Hematopoietic multipotent progenitor cell treated with erythropoietin and hydrocortisone succinate and interleukin-3 and kit ligand, for 17 days (in vitro differentiated cells): ENCODE results near the gene CUL3.

ENCODE experiments used
- DNase-seq: peaks from one replicate; pipeline ENCODE4 v3.0.0-alpha.2; 2015; ENCODE audit warnings: low spot score

The CUL3 gene

DNA sequence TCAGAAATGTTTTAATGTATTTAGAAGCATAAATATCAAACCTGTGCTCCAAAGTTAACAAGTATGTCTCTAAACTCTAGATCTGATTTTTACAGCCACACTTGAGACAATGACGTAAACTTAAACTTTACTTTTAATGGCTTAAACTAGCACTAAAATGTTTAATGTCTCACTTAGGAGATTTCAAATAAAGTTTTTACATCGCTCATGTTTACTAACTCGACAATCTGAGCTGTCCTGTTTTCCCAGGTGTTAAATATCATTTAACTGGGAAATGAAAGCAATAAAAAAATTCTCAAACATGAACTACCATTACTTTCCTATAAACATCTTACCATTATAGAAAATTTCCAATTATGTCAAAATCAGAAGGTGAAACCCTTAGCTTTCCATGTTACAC lies 113.0 kb downstream of the CUL3 start:
- no peak for DNase-seq

DNA sequence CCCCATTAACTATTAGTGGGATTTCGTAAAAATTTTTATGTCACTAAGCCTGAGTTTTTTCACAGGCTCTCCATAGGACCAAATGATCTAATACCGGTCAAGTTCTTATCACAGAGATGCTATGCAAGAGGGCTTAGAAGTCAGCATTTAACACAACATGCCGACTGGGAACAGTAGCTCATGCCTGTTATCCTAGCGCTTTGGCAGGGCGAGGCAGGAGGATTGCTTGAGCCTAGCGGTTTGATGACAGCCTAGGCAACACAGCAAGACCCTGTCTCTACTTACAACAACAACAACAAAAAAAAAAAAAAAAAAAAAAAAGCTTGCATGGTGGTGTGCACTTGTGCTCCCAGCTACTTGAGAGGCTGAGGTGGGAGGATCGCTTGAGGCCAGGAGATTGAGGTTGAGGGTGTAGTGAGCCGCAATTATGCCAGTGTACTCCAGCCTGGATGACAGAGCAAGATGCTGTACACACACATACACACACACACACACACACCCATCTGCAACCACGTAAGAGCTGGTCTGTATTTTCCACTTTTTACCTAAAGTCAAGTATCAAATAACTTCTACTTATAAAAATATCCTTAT lies 115.7 kb downstream of the CUL3 start:
- DNase-seq: no peak

DNA sequence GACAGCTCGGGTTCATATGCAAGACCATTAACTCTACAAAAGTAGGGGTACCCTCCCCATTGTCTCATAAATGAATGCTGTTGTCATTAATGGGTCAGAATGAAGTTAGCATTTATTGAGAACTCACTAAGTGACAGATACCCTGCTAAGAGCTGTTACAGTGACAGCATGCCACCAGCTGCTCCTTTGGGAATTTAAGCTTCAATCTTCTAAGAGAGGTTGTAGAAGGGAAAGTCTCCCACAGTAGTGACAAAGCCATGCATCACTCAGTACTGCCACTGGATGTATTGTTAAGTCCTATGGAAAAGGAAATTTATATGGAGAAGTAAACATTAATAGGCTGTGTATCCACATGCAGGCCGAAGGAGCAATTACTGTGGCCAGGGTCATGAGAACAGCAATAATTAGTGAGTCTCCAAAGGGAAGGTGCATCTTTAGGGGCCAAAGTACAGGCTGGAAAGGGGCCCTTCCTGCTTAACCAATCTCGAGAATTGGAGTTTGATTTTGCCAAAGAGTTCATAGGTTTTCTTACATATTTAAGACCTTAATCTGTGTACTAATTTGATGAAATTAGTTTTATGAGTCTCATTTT lies 118.8 kb downstream of the CUL3 start:
- DNase-seq: no peak

DNA sequence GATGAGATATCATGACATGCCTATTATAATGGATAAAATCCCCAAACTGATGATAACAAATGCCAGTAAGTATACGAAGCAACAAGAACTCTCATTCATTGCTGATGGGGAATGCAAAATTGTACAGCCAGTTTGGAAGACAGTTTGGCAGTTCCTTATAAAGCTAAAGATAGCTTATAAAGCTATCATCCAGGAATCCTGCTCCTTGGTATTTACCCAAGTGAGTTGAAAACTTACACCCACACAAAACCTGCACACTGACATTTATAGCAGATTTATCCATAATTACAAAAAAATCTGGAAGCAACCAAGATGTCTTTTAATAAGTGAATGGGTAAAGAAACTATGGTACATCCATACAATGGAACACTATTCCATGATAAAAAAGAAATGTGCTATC lies 123.8 kb downstream of the CUL3 start:
- no peak for DNase-seq

DNA sequence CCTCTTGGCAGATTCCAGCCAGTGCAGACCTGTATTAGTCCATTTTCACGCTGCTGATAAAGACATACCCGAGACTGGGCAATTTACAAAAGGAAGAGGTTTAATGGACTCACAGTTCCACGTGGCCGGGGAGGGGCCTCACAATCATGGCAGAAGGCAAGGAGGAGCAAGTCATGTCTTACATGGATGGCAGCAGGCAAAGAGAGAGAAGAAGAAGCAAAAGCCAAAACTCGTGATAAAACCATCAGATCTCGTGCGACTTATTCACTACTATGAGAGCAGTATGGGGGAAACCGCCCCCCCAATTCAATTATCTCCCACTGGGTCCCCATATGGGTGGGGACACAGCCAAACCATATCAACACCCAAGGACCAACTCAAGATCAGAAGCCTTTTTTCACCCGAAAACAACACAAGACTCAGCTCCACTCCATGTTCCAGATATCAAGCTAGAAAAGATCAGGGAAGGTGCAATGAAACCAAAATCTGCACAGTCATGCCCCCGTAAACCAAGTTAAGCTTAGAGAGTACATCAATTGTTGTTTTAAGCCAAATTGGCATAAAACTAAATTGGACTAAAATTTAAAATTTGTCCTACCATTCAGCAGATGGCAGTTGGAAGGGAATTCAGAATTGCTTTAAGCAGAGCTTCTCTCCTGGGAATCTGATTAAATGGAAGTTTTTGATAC lies 127.6 kb downstream of the CUL3 start:
- DNase-seq: no peak

DNA sequence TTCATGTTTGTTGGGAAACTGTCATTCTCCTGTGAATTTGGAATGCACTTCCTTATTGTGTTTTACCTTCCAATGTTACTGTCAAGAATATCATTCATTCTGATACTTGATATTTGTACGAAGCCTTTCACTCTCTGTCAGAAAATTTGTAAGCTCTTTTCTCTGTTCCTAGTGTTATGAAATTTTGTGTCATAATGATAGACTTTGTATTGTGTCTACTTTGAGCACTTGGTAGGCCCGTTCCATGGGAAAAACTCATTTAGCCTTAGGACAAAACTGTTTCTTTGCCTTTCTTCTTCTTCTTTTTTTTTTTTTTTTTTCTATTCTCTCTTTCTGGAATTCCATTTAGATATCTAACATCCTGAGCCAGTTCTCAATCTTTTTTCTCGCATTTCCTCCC lies 131.3 kb downstream of the CUL3 start:
- no peak for DNase-seq

DNA sequence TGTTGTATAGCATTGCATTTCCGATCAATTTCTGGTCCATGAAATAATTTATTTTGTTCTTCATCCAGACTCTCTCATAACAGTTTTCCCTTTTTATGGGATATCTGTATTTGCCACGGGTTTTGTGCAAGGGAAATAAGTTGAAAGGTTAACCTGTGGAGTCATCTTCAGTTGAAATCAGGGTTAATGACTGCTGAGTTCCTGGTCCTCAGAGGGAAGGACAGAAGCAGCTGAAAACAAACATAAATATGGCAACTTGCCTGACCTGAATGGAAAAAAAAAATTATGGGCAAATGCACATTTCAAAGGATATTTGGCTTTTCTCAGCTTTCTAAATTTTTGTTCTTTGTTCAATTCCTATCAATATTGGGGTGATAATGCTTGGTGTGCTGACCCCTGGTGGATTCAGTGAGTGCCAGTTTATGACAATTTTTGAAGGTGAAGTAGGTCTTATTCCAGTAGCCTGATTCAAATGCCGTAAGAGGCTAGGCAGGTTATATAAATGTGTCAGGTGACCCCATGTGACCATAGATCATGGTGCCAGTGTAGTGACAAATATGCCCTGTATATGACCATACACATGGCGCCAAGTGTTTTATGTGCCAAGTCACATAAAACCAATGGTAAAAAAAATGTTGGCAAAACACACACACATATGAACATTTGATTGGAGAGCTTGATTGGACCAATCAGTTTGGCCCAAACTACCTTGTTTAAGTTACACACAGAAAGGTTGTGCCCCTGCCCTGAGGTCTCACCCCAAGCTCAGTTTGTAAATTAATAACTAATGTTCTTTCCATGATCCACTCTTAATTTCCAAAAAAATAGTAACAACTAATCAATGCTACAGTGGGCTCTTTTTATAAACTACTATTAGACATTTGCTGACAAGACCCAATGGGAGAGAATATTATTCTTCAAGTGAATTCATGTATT lies 135.7 kb downstream of the CUL3 start:
- no peak for DNase-seq

DNA sequence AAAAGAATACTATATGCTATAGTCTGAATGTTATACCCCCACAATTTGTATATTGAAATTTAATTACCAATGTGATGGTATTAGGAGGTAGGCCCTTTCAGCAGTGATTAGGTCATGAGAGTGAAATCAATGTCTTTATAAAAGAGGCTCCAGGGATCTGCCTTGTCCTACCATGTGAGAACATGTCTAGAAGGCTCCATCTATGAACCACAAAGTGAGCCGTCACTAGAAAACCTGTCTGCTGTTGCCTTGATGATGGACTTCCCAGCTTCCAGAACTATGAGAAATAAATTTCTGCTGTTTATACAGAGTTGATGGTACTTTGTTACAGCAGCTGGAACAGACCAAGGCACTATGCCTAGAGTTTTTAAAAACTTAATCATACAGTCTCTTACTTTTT lies 136.9 kb downstream of the CUL3 start:
- DNase-seq: no peak

DNA sequence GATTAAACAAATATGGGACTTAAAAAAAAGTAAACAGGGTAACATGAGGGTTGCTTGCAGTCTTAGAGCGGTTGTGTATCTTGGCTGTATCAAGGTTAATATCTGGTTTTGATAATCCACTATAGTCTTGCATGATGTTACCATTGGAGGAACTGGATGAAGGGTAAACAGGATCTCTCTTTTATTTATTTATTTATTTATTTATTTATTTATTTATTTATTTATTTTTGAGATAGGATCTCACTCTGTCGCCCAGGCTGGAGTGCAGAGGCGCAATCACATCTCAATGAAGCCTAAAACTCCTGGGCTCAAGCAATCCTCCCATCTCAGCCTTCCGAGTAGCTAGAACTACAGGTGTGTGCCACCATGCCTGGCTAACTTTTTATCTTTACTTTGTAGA lies 140.4 kb downstream of the CUL3 start:
- no peak for DNase-seq

DNA sequence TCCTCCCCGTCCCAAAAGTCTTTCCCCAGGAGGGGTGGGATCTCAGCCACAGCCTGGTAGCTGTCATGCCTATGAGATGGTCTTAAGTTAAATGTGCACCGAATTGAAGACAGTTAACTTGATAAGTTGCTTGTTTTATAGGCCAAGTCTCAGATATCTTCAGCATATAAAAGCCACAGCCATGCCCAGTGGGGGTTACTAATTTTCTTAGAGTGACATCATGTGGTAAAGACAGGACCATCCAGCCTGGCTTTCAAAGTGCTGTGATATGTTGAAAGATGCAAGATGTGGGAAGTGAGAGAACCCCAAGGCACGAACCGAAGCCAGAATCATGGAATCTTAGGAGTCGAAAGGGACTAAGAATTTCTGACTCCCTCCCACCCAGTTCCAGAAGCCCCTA lies 141.1 kb downstream of the CUL3 start:
- no peak for DNase-seq

DNA sequence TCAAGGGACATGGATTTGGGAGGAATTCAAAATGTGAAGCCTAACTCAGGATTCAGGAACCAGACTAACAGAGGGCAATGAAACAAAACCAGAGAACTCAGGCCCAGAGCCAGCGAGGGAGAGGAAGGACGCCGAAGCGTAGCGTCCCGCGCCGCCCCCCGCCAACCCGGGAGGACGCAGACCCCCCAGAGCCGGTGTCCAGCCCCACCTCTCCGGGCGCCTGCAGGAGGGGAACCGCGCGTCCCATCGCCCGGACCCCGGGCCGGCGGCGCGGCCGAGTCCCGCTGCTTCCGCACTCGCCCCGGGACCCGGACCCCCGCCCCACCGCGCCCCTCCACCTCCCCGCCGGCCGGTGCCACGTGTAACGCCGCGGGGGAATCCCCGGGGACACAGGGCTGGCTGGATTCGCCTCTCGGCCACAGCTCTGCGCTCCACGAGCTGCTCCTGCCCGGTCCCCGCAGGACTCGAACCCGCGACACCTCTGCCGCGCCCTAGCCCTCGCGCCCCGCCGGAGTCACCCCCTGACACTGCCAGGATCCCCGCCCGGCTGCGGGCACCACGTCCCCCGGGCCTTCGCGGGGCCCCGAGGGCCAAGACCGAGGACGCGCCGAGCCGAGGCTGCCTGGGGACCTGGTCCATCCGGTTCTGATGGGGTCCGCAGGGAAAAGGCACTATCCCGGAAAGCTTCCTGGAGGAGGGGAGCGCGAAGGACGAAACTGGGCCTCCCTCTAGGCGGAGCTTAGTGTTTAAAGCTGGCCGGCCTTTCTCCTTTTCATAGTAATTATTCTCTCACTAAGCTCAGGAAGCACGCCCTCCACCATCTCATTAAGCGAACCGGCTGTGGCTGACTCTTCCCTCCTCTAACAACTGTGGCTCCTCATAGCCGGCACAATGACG lies 142.8 kb downstream of the CUL3 start:
- DNase-seq: no peak

DNA sequence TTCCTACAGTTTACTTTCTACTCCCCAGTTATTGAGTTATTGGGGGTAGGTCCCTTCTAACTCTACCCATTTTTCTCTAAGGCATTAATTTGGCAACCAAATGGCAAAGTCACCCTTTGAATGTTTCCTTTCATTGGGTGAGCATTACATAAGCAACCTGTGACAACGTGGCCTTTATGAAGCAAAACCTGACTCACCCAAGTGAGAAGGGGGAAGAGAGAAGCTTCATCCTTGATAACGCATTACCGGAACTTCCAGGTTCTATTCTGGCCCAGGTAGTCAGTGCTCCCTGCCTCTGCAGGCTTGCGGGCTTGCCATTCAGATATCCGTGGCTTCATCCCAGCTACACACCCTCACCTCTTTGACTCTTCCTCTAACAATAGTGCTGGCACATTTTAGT lies 144.2 kb downstream of the CUL3 start:
- DNase-seq: no peak

DNA sequence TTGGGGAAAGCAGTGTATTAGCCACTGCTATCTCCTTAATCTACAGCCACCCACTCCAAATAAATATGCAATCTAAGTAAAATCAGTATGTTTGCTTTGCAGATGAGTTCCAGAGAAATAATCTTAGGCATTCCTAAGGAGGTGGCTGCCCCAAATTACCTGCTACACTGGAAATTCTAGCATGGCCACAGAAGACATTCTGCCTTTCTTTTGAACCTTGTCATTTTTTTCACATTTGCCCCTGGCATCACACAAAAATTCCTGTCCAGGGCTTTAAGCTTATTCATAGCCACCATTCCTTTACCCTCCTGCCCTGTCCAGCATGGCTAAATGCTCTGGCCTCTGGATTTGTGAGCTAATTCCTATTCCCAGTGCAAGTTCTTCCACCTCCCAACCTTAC lies 146.4 kb downstream of the CUL3 start:
- no peak for DNase-seq

DNA sequence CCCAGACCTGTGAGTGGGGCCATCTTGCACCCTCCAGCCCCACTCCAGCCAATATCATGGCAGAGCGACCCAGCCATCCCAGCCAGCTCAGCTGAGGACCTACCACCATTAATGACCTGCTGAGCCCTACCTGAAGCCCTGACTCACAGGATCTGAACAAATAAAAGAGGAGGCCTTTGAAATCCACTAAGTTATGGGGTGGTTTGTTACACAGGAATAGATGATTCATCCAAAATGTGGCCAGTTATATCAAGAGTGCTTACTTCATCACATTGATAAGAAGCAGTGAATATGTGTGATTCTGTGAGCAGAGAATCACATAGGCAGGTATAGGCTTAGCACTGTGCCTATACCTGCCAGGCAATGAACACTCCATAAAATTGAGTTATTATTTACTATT lies 148.5 kb downstream of the CUL3 start:
- no peak for DNase-seq

DNA sequence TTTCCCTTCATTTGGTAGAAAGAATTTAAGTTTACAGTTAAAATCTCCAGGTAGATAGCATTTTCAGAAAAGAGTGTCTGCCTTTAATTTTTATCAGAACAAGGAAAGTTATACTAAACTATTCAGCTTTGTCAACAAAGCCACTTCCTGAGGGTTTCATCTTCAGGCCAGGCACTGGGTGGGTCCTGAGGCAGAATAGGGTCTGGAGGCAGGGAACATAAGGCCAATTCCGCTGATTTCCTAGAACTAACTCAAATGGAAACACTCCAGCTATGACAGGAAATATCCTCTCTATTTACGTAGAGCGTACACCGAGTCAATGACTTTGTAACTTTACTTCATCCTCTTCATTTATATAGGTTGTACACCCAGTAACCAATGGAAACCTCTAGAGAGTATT lies 150.5 kb downstream of the CUL3 start:
- no peak for DNase-seq

DNA sequence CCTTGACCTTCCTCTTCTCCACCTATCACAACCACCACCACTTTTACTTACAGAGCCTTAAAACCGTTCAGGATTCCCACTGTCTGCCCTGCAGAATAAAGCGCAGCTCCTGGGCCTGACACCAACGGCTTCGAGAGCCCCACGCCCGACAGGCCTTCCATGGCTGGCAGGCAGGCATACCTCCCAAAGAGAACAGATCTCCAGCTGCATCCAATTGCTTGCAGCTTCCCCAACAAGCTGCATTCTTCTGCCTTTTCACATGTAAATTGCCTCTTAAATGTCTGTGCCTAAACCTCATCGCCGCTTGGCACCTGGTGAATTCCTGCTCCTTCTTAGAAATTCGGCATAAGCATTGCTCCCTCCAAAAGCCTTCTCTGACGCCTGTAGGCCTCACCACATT lies 151.7 kb downstream of the CUL3 start:
- no peak for DNase-seq

DNA sequence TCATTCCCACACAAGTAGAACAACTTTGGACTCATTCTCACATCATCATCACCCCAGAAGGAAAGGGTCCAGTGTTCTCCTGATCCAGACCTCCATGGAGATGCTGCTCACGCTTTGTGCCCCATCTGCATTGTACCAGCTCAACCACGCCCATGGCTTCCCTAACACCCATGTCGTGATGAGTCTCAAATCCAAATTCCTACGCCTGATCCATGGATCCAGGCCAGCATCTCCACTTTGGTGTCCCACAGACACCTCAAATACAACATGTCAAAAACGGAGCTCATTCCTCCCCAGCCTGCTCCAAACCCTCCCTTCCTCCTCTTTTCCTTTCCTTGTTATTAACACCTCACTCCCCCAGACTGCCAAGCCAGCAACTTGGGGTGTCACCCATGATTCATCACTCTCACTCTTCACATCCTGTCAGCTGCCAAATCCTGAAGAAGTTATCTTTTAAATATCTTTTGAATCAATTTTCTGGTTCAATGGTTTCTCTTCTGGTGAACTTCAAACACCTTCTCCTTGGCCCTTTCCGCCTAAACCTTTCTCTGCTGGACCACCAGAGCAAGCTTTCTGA lies 153.1 kb downstream of the CUL3 start:
- no peak for DNase-seq

DNA sequence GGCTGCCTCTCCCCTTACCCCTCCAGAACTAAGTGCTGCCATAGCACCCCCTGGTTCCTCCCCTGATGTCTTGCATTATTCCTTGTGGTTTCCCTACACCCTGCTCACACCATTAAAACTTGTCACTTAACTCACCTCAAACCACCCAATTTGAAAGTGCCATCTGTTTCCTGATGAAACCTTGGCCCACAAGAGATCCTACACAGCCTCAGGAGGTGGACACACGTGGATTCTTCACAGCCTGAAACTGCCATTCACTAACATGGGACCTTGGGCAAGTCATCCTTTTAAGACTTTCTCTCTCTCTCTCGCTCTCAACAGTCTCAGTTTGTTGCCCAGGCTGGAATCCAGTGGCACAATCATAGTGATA lies 155.7 kb downstream of the CUL3 start:
- no peak for DNase-seq

DNA sequence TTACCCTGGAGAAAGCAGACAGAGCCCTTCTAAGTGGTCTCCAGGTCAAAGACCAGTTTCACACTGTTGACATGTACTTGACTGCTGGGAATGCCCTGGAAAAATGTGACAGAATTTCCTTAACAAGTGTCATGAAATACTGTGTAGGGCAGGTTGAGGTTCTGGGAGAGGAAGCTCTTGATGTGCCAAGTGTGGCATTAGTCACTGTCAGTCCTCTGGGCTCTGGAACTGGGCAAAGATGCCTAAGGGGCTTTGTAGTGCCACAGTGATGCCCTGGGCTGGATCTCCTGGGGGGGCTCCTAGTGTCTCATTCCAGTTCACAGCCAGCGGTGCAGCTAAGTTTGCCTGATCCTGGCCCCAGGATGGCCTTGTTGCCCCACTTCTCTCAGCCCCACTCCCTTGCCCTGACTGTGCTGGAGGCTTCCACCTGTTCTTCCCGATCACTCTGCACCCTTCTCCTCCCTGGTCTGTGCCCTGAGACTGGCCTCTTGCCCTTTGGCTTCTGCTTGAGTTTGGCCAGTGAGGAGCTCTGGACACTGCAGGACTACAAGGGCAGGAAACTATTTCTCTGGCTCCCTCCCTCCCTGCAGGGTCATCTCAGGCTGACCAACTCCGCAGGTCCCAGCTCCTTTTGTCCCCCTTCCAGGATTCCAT lies 156.2 kb downstream of the CUL3 start:
- DNase-seq: no peak

DNA sequence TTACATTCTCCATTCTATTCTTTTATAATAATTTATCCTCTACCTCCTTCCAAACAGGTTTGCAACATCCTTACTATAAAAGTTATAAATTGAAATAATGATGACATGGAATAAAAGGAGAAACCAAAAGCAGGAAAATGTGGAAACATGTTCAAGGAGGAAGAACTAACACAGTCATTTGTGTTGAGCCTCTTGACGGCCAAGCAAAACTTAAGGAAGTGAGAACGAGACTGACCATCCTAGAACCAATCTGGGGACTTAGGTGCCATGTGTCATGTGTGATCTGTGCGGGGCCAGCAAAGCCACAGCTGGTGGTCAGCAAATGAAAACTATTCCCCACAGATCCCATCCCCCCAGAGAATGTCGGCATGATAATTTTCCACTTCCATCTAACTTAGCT lies 157.7 kb downstream of the CUL3 start:
- DNase-seq: no peak

DNA sequence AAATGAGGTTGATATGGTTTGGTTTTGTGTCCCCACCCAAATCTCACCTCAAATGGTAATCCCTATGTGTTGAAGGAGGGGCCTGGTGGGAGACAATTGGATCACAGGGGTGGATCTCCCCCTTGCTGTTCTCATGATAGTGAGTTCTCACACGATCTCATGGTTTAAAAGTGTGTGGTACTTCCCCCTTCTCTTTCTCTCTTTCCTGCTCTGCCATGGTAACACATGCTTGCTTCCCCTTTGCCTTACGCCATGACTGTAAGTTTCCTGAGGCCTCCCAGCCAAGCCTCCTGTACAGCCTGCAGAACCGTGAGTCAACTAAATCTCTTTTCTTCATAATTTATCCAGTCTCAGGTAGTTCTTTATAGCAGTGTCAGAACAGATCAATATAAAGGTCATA lies 158.5 kb downstream of the CUL3 start:
- DNase-seq: no peak
